Measurements from ENCODE around the gene MPV17. TPM values are rescaled to one million over a fixed set of nuclear protein-coding genes. Genes with fewer than 3 reads are reported as not detected.
"Not testable (repeated sequence)": the region's sequence is repeated elsewhere in the genome, so short reads cannot be mapped to it uniquely, and the experiment has no call there.

MPV17 gene
- total RNA-seq, 1 experiment from 2014 or later = 124 TPM

DNA sequence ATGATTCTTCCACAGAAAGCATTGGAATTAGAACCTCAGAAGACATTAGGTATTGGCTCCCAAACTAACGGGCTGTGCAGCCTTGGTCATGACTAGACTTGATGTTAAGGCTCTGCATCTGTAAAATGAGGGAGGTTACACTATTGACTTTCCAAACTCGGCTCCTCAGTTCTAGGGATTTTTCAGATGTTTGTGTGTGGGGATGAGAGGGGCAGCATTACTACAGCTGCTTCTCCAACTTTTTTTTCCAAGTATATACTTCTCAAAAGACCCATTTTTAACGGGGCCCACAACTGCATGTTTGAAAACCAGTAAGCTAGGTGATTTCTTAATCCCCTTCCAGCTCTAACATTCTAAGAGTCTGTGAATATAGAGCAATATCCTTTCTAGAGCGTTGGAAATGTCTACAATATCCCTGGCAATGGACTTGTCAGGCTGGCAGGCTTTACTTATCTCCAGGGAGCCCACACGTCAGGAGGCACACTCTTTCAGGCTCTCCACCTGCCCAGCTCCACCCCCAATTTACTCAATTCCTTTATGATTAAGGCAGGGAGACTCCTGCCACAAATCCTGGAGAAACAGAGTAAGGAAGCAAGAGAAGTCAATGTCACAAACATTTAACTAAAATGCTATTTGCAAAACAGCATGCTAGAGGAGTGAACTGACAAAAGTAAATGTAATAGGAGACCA is 844 bp upstream of the MPV17 start:
- no peak for DNase-seq (ENCODE audit: low read depth)

DNA sequence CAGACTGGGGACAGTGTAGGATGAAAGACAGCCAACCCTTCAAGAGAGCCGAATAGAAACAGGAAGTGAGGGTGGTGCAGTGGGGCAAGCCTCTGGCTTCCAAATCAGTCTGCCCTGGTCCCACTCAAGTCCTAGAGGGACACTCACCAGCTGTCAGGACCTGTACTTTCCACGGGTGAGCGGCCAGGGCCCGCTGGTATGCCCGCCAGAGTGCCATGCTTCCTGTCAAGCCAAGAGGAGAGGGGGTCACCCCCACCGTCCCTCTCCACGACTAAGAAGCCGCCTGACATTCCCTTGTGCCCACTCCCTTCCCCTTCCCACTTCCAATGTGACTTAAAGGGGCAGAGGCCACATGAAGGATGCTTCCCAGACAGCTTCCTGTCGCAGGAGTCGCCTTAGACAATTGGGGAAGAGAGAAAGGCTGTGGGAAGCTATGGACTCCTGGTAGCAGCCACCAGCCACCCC is 564 bp downstream of the MPV17 start:
- DNase-seq (ENCODE audit: low read depth) = no peak

DNA sequence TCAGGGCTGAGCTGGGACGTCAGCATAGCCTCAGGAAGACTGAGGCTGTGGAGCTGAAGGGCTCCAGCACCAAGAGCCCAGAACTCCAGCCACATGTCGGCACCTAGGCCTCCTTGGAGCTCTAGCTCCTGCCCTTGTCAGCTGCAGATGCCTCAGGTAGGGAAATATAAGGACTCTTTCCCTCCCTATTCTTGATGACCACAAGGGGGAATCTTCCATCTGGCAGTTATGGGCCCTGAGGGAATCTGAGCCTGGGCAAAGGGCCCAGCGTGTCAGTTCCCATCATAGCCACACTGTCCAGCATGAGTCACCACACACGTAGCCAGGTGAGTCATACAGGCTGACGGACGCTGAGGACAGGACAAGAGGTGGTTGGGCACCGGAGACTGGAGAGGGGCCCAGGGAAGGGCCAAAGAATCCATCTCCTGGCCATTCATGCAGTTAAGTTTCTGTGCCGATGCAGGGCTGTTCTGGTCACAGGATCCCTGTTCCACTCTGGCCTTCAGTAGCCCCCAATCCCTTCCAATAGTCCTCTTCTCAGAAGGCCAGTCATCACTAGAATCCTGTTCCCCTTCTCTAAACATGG is 1.8 kb downstream of the MPV17 start:
- peak; percentile 99 for DNase-seq (ENCODE audit: low read depth)

DNA sequence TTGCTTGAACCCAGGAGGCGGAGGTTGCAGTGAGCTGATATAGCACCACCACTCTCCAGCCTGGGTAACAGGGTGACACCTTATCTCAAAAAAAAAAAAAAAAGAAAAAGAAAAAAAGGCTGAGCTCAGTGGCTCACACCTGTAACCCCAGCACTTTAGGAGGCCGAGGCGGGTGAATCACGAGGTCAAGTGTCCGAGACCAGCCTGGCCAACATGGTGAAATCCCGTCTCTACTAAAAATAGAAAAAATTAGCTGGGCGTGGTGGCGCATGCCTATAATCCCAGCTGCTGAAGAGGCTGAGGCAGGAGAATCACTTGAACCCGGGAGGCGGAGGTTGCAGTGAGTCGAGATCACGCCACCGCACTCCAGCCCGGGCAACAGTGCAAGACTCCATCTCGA is 3.1 kb downstream of the MPV17 start:
- DNase-seq (ENCODE audit: low read depth) = not testable (repeated sequence)

DNA sequence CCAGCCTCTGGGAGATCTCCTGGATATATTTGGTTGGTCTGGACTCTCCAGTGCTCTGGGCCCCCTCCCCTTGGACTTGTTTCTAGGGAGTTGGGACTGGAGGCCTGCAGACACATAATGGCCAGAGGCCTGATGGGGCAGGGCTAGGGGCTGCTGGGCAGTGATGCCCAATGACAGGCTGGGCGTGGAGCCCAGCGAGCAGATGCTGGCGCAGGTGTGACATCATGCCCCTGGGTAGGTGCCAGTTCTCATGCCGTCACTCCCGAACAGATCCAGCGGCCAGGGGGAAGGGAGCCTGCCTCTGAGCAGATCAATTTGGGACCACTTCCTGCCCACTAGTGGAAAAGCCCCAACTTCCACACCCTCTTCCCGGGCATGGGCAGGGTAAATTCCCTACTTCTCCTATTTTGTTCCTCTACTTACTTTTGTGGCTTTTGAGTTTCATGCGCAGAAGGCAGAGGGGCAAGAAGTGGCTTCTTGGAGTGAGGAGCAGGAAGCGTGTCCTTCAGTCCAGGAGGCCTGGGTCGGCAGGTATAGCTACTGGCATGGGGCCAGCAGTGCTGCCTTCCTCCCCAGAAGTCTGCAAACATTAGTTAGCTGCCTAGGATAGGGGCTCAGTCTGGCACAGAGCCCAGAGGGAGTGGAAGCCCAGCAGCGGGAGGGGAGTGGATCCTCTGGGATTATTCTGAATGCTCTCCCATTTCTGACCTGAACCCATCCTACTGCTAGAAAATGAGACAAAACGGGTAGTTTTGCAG is 6.1 kb downstream of the MPV17 start:
- DNase-seq (ENCODE audit: low read depth) = no peak

DNA sequence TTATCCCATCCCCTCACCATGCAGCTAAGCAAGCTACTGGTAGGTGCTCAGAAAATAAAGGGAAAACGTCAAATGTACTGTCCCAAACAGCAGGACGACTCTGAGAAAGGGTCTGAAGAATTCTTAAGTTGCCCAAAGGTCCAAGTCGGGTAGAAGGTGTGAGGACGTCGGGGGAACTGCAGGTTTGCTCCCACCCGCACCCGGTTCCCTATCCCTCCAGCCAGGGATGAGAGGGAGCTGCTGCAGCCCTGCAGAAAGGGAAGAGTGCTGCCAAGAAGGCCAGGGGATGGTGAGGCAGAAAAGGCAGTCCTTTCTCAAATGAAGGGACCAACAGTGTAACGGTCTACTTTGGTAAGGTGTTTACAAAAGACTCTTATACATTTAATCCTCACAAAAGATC is 7.8 kb downstream of the MPV17 start:
- no peak for DNase-seq (ENCODE audit: low read depth)

DNA sequence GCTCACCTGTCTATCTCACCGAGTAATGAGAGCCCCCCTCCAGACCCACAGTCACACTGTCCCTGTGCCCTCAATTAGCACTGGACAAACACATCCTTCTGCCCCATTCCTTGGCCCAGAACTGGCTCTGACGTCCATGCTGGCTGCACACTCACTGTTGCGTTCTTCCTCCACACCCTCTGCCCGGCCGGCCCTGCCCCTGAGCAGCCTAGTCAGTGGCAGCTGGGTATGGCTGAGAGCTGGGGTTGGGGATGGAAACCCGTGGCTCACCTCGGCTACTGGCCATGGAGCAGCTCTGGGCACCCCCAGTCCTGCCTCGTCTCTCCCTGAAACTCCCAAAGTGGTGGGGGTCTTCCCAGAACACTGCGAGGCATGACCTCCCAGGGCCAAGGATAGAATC is 8.2 kb downstream of the MPV17 start:
- no peak for DNase-seq (ENCODE audit: low read depth)

DNA sequence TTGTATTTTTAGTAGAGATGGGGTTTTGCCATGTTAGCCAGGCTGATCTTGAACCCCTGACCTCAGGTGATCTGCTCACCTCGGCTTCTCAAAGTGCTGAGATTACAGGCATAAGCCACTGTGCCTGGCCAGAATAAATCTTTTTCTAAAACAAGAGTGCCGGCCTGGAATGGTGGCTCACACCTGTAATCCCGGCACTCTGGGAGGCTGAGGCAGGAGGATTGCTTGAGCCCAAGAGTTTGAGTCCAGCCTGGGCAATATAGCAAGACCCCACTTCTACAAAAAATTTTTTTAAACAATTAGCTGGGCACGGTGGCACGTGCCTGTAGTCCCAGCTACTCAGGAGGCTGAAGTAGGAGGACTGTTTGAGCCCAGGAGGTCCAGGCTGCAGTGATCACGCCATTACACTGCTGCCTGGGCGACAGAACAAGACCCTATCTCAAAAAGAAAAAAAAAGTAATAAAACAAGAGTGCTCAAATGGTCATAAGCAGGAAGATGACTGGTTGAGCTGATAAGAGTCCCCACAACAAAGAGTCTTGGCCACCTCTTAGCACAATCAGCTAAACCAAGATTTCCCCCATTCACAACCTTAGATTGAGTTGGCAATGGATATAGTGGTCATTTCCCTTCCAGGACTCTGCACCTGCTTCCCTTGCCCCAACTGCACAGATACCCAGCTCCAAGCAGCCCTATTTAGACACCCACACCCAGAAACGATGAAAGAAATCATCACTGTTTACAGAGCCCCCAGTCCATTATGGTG is 8.8 kb downstream of the MPV17 start:
- no peak for DNase-seq (ENCODE audit: low read depth)

DNA sequence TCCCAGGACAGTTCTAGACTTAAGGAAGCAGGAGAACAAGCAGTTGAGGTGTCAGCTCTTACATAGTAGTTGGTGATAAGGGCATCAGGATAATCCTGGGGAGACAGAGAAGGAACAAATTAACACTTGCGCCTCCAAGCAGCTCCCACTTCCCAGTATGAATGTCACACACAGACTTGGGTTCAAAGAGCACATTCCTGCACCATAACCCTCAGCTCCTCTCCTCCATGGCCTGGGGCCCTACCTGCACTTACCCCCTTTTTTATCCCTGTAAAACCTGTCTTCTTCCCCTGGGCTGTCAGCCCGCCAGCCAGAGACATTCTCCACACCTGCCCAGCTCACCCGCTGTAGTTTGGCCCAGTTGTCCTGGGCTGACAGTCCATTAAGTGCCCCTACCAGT is 10.7 kb downstream of the MPV17 start:
- DNase-seq (ENCODE audit: low read depth) = no peak

DNA sequence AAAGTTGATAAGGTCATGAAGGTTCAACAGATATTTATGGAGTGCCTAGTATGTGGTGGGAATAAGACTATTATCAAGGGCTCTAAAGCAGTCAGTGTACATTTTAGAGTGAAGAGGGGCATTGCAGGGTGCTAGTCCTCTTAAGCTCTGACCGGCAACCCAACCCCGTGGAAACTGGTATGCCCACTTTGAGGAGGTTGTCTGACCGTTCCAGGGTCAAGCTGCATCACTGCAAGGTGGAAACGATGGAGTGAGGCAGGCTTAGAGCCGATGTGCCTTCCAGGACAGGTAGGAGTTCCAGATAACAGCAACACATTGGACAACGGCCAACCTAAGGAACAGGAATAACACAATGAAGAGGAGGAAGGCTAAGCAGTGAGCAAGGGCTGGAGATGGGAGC is 13.2 kb downstream of the MPV17 start:
- no peak for DNase-seq (ENCODE audit: low read depth)

DNA sequence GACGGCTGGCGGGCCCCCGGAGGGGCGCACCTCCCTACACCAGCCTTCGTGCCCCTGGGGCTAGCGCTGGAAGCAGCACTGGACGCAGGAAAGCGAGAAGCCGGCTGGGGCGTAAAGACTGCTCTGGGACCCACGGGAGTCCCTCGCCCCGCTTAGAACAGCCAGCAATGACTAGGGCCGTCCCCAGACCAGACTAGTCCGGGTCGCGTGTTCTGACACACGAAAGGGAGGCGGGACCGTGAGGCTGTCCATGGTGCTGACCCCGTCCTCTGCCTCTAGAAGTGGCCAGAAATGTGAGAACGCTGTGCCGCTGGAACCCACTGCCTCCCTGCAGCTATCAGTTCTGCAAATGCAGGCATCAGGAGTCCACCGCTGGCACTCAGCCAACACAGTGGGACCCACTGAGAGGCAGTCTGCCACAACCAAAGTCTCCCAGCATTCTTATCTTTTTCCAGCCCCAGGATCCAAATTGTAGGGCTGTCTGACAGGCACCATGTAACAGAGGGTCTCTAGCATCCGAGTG is 14.5 kb downstream of the MPV17 start, which contains the start of gene UCN:
Gene UCN (minus strand): TSS at position 87 of the 523 bp plus-strand sequence. CDS start 550 bp downstream, outside the sequence.
- DNase-seq (ENCODE audit: low read depth) = no peak

DNA sequence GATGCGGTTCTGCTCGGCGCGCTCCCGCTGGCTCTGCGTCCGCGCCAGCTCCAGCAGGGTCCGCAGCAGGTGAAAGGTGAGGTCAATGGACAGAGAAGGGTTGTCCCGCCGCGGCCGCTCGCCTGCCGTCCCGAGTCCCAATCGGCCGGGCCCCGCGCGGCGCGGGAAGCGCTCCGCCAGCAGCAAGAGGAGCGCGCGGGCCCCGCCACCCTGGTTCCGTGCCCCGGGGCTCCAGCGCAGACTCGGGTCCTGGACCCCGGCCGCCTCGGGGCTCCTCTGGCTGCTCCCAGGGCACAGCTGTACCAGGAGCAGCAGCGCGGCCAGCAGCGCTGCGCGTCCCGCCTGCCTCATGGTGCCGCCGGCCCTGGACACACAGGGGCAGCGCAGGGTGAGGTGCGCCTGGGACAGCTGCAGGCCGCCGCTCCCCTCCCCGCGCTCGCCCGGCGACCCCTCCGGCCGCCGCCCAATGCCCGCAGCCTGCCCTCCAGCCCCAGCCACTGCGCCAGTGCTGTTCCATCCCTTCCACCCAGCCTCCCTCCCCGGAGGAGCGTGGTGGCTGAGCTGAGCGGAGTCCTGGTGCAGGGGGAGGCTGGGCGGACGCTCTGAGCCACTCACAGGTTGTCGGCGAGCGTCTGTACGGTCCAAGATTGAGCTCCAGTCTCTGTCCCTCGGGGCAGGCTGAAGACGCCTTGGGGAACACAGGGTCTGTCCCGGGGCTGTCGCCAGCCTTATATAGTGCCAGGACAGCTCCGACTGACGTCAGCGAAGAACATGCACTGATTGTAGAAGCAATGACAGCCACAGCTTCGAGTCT is 15.1 kb downstream of the MPV17 start:
- no peak for DNase-seq (ENCODE audit: low read depth)

DNA sequence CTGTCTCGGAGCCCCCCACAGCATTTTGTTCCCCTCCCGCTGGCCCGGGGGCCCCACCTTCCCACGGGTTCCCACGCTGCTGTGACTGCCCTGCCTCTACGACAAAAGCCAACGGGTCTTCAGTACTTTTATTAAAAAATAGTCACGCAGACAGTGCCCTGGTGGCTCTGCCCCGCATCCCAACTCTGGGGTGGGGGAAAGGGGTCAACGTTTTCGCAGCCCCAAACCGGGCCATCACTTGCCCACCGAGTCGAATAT is 15.7 kb downstream of the MPV17 start:
- DNase-seq (ENCODE audit: low read depth) = no peak

DNA sequence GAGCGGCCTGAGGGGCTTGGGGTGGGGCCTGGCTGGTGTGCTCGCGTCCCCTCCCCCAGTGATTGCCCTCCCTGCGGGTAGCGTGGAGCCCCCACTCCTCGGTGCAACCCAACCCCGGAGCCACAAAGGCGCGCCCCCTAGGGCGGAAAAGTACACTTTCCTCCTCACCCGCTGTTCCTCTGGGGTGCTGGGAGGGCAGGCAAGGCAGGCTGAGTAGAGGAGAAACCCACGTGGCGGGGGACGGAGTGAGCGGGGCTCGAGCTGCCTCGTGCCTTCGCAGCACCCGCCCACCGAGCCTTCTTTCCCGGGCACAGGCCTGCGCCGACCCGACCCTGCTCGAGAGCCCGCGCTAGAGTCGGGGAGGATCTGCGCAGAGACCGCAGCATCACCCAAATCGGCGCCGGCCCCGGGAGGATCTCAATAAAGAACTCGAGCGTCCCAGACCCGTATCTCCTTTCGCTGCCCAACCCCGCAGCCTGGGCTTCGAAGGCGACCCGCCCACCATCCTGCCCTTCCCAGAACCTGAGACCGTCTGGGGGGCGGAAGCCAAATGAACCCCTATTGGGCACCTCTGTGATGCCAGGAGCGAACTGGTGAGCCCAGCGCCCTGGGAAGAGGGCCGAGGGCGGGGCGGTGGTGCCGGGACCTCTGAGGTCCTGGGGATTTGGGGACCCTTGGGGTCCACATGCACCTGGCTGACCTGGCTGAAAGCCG is 16.2 kb downstream of the MPV17 start:
- DNase-seq (ENCODE audit: low read depth) = no peak

DNA sequence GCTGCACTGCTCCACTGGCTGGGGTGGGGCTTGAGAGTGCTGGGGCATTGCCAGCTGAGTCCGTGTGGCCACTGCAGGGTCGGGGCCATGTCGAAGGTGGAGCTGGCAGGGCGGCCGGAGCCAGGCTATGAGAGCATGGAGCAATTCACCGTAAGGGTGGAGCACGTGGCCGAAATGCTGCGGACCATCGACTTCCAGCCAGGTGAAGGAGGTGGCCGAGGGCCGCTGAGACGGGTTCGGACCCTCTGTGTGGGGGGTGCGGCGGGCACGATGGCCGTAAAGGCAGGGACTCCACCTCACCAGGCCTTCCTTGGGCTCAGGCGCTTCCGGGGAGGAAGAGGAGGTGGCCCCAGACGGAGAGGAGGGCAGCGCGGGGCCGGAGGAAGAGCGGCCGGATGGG is 16.8 kb downstream of the MPV17 start:
- DNase-seq (ENCODE audit: low read depth) = no peak

DNA sequence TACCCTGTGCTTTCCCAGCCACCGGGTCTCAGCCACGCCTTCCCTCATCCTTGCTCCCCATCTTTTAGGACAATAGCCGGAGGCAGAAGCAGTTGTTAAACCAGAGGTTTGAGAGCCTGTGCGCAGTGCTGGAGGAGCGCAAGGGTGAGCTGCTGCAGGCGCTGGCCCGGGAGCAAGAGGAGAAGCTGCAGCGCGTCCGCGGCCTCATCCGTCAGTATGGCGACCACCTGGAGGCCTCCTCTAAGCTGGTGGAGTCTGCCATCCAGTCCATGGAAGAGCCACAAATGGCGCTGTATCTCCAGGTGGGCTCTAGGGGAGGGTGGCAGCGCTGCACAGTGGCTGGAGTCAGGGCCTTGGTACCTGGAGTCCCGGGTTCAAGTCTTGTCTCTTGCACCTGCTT is 17.4 kb downstream of the MPV17 start:
- no peak for DNase-seq (ENCODE audit: low read depth)

DNA sequence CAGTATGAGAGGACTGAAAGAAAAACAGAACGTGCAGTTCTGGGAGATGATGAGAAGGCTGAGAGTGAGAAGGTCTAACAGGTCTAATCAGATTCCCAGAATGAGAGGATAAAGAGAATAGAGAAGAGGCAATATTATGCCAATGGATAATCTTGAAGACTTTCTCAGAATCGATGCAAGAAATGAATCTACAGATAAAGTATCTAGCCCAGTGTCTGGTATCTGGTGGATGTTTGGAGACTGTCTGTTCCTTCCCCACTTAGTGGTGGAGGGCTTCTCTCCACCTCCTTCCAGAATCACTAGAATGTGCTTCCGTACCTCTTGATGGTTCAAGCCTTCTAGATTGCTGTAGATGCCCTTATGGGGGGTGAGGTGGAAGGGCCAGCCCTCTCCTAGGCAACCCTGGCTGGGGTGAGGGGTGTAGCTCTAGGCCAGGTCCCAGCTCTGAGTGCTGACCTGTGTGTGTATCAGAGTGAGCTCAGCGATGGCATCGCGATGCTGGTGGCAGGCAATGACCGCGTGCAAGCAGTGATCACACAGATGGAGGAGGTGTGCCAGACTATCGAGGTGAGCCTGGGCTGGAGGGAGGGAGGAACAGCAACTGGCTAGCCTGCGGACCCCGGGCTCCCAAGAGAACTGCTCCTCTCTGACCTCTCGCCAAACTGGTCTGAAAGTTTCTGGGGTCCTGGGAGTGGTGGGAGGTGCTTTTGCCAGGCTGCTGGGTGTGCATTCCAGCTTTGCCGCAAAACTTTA is 18.2 kb downstream of the MPV17 start:
- DNase-seq (ENCODE audit: low read depth) = no peak

DNA sequence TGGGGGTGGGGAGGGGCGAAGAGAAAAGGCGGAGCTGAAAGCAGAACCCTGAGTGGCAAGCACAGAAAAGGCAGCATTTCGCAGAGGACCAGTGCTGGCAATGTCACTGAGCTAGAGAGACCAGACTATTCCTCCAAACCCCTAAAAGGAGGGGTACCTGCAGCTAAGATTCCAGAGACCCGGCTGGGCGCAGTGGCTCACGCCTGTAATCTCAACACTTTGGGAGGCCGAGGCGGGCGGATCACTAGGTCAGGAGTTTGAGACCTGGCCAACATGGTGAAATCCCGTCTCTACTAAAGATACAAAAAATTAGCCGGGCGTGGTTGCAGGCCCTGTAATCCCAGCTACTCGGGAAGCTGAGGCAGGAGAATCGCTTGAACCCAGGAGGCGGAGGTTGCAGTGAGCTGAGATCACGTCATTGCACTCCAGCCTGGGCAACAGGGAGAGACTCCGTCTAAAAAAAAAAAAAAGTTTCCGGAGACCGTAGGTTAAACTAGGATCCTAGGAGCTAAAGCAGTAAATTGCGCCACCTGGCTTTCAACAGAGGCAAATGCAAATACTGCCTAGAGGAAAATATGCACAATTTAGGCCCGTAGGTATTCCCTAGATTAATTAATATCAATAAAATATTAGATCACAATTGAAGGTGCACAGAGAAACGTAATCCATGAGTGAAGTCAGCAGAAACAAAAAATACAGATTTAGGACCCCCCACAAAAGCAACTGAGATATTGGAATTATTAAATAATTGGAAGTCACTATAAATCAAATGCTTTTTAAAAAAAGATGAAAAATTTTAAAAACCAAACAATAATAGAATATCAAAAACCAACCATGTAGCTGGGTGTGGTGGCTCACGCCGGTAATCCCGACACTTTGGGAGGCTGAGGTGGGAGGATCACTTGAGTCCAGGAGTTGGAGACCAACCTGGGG is 19.5 kb downstream of the MPV17 start:
- DNase-seq (ENCODE audit: low read depth) = peak; percentile 77

DNA sequence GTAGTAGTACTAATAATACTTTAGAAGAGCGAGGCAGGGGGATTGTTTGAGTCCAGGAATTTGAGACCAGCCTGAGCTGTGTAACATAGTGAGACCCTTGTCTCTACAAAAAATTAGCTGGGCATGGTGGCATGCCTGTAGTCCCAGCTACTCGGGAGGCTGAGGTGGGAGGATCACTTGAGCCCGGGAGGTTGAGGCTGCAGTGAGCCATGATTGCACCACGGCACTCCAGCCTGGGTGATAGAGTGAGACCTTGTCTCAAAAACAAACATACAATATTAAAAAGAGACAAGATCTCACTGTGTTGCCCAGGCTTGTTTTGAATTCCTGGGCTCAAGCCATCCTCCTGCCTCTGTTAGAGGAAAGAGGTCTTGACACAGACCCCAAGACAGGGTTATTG is 22.3 kb downstream of the MPV17 start:
- DNase-seq (ENCODE audit: low read depth) = not testable (repeated sequence)
